Forelimb muscle (tissue), 1 donor: ENCODE data around the gene RASL10A. TPM values are rescaled to one million over a fixed set of nuclear protein-coding genes. Genes with fewer than 3 reads are reported as not detected.

Source experiments
- DNase-seq: peaks from one replicate; pipeline ENCODE4 v3.0.0-alpha.2; 2013; ENCODE audit warnings: low read depth
- polyA plus RNA-seq: library from polyadenylated mRNA; unstranded; fragments of 120-200 nt; gene quantifications from one replicate; pipeline ENCODE4 v1.2.1, GENCODE V29; 2013; ENCODE audit not compliant: insufficient read length

RASL10A gene
- polyA plus RNA-seq, 1 donor = 2.5 TPM

DNA sequence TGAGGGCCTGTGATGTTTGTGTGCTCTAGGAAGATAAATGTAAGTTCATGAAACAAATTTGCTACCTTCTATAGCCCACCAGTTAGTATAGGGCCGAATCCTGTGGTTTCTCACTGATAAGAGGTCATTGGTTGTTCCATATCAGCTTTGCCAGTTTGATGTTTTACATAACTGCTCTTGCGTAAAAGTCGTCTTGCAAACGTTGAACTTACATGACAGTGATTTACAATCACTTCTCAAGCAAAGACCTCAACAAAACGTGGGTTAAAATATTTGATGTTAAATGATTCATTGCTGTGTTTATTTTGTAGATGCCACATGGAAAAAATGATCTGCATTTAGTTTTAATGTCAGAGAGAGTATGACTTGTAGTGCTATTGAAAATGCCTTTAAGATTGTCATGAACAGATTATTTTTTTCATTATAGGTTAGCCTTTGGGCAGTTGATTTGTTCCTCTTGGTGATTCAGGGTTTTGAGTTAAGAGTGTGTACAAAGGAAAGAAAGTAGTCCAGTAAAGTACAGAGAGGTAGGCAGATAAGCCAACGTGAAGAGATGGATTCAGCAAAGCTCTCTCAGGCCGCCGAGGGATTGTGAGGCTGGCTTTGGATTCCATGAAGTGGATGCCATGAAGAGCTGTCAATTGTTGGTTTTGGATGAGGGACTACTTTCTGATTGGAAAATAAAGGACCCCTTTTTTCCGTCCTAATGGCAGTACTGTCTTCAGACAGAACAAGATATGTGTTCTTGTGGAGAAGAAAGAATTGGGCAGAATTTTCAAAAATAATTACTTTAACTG lies 44.8 kb downstream of the RASL10A start:
- no peak for DNase-seq

GRCh38 chr22:29269731-29270474 lies 45.6 kb downstream of the RASL10A start:
- DNase-seq = no peak

- no peak for DNase-seq
Measured at GRCh38 chr22:29269230-29269604, 46.3 kb downstream of the RASL10A start.

DNA sequence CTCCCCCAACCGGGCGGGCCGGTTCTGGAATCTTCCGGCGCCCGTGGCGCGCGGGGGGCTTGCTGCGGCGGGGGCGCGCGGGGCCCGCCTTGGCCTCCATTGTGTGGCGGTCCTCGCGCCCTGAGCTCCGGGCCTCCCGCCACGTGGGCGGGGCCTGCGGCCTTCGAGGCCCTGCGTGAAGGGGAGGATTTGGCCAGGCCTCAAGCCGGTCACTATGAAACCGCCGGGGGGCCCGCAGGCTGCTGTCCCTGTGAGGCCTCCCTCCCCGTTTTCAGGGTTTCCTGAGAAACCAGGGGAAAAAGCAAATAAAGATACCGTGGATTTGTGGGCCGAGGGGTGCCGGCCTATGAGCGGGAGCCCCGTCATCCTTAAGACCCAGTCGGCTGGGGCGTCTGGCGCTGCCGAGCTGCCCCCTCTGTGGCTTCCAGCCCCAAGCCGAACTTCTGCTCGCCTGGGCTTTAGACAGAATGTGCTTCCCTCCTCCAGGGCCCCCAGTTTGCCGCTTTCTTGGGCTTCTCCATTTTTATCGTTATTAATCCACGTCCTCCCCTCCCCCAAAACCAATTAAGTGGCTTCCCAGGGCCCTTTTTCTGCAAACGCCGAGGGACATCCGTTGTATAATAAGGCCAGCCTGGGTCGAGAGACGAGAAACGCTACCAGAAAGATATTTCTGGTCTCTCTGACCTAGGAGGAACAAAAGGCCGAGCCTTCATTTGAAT lies 46.8 kb downstream of the RASL10A start:
- peak; percentile 52 for DNase-seq

DNA sequence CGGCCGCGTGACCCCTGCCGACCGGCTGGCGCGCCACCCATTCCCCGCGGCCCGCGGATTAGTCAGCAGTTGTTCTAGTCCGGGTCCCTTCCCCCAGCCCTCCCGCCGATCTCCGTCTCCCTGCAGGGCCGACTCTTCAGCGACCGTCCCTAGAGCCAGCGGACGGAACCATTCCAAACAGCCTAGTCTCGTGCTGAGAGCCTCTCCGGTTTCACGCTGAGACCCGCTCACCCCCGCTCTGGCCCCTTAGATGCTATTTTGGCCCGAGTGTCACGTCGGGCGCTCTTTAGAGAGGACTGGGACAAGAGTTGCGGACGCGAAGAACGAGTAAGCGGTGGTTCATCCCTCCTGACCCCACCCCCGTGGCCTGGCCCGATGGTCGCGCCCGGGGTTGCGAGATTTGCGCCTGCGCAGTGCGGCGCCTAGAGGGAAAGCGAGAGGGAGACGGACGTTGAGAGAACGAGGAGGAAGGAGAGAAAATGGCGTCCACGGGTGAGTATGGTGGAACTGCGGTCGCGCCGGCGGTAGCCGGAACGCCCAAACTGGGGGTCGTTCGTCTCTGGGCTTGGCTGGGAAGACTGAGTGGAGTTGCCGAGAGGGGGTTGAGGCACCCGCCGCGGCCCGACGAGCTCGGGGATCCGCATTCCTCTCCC lies 47.5 kb downstream of the RASL10A start, which contains the start of the genes EWSR1 and RHBDD3:
Gene EWSR1 (plus strand): TSS at position 411 of the 653 bp plus-strand sequence. CDS start 69 bp downstream, at position 480.
Gene RHBDD3 (minus strand): TSS at position 124 of the 653 bp plus-strand sequence. CDS start 2,355 bp downstream, outside the sequence.
- peak; percentile 82 for DNase-seq

- no peak for DNase-seq
Measured at GRCh38 chr22:29267462-29267857, 48.0 kb downstream of the RASL10A start.

DNA sequence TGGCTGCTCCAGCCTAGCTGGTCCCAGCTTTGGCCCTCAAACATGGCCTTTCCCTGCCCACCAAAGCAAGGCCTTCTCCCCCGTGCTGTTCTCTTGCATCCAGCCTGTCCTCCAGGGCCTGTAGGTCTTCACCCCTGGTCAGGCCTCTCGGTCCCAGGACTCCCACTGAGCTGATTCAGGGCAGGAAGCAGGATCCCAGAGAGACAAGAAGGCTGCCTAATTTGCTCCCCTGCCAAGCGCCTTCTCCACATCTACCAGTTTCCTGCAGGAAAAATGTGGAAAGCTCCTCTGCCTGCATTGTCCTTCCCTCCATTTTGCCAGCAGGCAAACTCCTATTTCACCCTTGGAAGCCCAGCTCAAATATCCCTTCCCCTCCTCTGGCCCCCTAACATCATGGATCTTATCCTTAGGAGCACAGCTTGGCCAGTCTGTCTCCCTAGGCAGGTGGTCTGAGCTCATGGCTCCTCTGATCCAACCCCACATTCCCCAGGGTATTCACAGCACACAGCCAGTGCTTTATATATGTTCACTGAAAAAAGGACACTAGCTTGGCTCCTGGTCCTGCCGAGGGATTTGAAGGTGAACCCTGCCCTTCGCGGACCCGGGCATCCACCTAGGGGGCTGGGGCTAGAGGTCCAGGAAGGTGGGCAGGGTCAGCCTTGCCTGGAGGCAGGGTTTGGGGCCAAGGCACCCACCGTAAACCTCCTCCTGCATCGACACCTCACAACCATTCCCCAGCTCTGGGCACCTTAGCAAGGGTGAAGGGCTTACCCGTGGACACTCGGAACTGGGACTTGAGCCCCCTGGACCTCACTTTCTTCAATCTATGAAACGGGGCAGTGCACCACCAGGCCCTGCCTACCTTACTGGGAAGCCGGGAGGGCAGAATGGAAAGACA lies 48.7 kb downstream of the RASL10A start:
- DNase-seq = no peak

DNA sequence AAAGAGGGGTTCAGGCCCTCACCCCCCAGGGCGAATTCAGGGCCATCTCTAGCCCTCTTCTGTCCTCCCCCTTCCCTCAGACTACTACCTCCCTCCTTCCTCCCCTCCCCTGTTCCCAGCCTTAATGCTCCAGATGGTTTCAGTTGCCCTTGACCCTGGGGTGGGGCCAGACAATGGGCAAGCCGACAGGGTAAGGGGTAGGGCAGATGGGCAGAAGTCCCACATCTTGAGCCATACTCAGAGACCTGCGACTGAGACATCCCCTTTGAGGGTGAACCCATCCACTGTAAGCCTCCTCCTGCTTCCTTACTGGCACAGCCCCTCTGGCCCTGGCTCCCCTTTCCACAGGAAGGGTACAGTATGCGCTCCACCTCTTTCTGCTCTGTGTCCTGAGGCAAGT lies 49.6 kb downstream of the RASL10A start:
- no peak for DNase-seq

GRCh38 chr22:29265305-29265704 lies 50.2 kb downstream of the RASL10A start:
- DNase-seq = no peak

- DNase-seq = no peak
Measured at GRCh38 chr22:29263791-29264276, 51.7 kb downstream of the RASL10A start.

Other genes with a start within 250 kb of the RASL10A start
- gene KREMEN1, start 242.7 kb downstream of the RASL10A start, polyA plus RNA-seq = 94.7 TPM
- gene EMID1, start 109.8 kb downstream of the RASL10A start, polyA plus RNA-seq = 7.5 TPM
- gene RHBDD3, start 47.7 kb downstream of the RASL10A start, polyA plus RNA-seq = 22.9 TPM
- gene EWSR1, start 47.4 kb downstream of the RASL10A start, polyA plus RNA-seq = 157 TPM
- 9.6 TPM for gene GAS2L1, start 9.0 kb downstream of the RASL10A start, polyA plus RNA-seq
- gene AP1B1, start 72.9 kb upstream of the RASL10A start, polyA plus RNA-seq = 23.9 TPM
- gene RFPL1, start 122.9 kb upstream of the RASL10A start, polyA plus RNA-seq = not detected
- gene NEFH, start 164.5 kb upstream of the RASL10A start, polyA plus RNA-seq = 1.5 TPM
- 22.4 TPM for gene THOC5, start 238.1 kb upstream of the RASL10A start, polyA plus RNA-seq